ENCODE measurements around the gene NMRK1. TPM values are rescaled to one million over a fixed set of nuclear protein-coding genes. Genes with fewer than 3 reads are reported as not detected.

The NMRK1 gene
- total and polyA plus RNA-seq, 2 donors (not counting 1 experiment from before 2014, with no cell fraction given): 10.1 TPM

GRCh38 chr9:75109210-75109839 is 21.4 kb upstream of the NMRK1 start:
- Histone ChIP-seq H2AFZ (ENCODE audit: insufficient read depth, low read depth, low read length, poor library complexity, severe bottlenecking) (no peak overlapping the region), H4K20me1 (ENCODE audit: control insufficient read depth, insufficient read depth, low read length, poor library complexity, severe bottlenecking) (peaks cover 91% of the 10 kb centered on the region), H3K36me3 (replicated peaks in 1 of 2; ENCODE audit: control extremely low read depth in 1 of 2, control insufficient read depth in 1 of 2, extremely low read depth in 1 of 2, insufficient read depth in 2 of 2, low read length in 1 of 2) (peaks cover 0 to 16% of the 10 kb centered on the region in 2 experiments), H3K27me3 (replicated peaks in 1 of 4; ENCODE audit: control extremely low read depth in 1 of 4, control insufficient read depth in 3 of 4, insufficient read depth in 4 of 4, low read length in 3 of 4) (no peaks in the 10 kb centered on the region), H3K27ac (ENCODE audit: low read length in 2 of 2) (no peak overlapping the region), H3K4me1 (ENCODE audit: control insufficient read depth in 2 of 2, insufficient read depth in 2 of 2, low read length in 2 of 2) (peaks cover 5 to 16% of the 10 kb centered on the region in 2 donors), H3K9me3 (ENCODE audit: control extremely low read depth in 1 of 3, control insufficient read depth in 2 of 3, insufficient read depth in 1 of 3, low read length in 2 of 3) (no peaks in the 10 kb centered on the region), H3K79me2 (ENCODE audit: control insufficient read depth, insufficient read depth, low read length) (peaks cover 96% of the 10 kb centered on the region), H3K9ac (ENCODE audit: low read length) (no peak overlapping the region), H3K4me3 (ENCODE audit: control extremely low read depth in 1 of 5, extremely low read depth in 1 of 5, insufficient read depth in 1 of 5, low read depth in 2 of 5, low read length in 4 of 5) (no peak overlapping the region), H3K4me2 (replicated peaks; ENCODE audit: low read depth, low read length, poor library complexity, severe bottlenecking) (no peak overlapping the region)
- Mint-ChIP-seq H3K4me3 (no peak overlapping the region), H3K4me1 (peaks cover 62% of the 10 kb centered on the region), H3K27ac (no peak overlapping the region), H3K27me3 (no peaks in the 10 kb centered on the region), H3K9me3 (ENCODE audit: insufficient read depth) (no peaks in the 10 kb centered on the region)
- DNase-seq: no peak
- TF ChIP-seq CTCF (IDR thresholded peaks at IDR 0.05): no peak
- no peak for TF ChIP-seq EZH2 (IDR thresholded peaks at IDR 0.05; ENCODE audit: borderline replicate concordance, insufficient read depth, low read depth, low read length, poor library complexity, severe bottlenecking)
- POLR2A ChIA-PET: no interaction called here
- ATAC-seq (ENCODE audit: low read depth): no peak
- 87% methylated on average over 3 of the region's 7 CpGs for WGBS (ENCODE audit: insufficient coverage)
- CTCF ChIA-PET: no interaction called here
- intact Hi-C loops (cut with micrococcal nuclease): no loop called here

GRCh38 chr9:75108571-75108970 is 20.6 kb upstream of the NMRK1 start:
- Histone ChIP-seq H3K9me3 (ENCODE audit: control extremely low read depth in 1 of 3, control insufficient read depth in 2 of 3, insufficient read depth in 1 of 3, low read length in 2 of 3) (no peaks in the 10 kb centered on the region), H3K27me3 (replicated peaks in 1 of 4; ENCODE audit: control extremely low read depth in 1 of 4, control insufficient read depth in 3 of 4, insufficient read depth in 4 of 4, low read length in 3 of 4) (no peaks in the 10 kb centered on the region), H3K36me3 (replicated peaks in 1 of 2; ENCODE audit: control extremely low read depth in 1 of 2, control insufficient read depth in 1 of 2, extremely low read depth in 1 of 2, insufficient read depth in 2 of 2, low read length in 1 of 2) (peaks cover 0 to 20% of the 10 kb centered on the region in 2 experiments), H3K9ac (ENCODE audit: low read length) (no peak overlapping the region), H3K27ac (ENCODE audit: low read length in 2 of 2) (no peak overlapping the region), H3K4me2 (replicated peaks; ENCODE audit: low read depth, low read length, poor library complexity, severe bottlenecking) (no peak overlapping the region), H3K4me3 (ENCODE audit: control extremely low read depth in 1 of 5, extremely low read depth in 1 of 5, insufficient read depth in 1 of 5, low read depth in 2 of 5, low read length in 4 of 5) (no peak overlapping the region), H3K79me2 (ENCODE audit: control insufficient read depth, insufficient read depth, low read length) (peaks cover 97% of the 10 kb centered on the region), H4K20me1 (ENCODE audit: control insufficient read depth, insufficient read depth, low read length, poor library complexity, severe bottlenecking) (peaks cover 92% of the 10 kb centered on the region), H2AFZ (ENCODE audit: insufficient read depth, low read depth, low read length, poor library complexity, severe bottlenecking) (no peak overlapping the region), H3K4me1 (ENCODE audit: control insufficient read depth in 2 of 2, insufficient read depth in 2 of 2, low read length in 2 of 2) (peaks cover 5 to 16% of the 10 kb centered on the region in 2 donors)
- H3K4me1 Mint-ChIP-seq: peaks cover 56% of the 10 kb centered on the region
- WGBS (ENCODE audit: insufficient coverage): no CpG with 5 or more reads among the region's 4 CpGs
- no peaks in the 10 kb centered on the region for H3K27me3 Mint-ChIP-seq
- ChIA-PET POLR2A (no interaction called here), CTCF (no interaction called here)
- intact Hi-C loops (cut with micrococcal nuclease): no loop called here
- DNase-seq (no peak), ATAC-seq (ENCODE audit: low read depth) (no peak)
- H3K27ac Mint-ChIP-seq: peak overlapping the region; percentile 48
- TF ChIP-seq CTCF (IDR thresholded peaks at IDR 0.05): no peak
- no peak for TF ChIP-seq EZH2 (IDR thresholded peaks at IDR 0.05; ENCODE audit: borderline replicate concordance, insufficient read depth, low read depth, low read length, poor library complexity, severe bottlenecking)
- H3K9me3 Mint-ChIP-seq (ENCODE audit: insufficient read depth): no peaks in the 10 kb centered on the region
- H3K4me3 Mint-ChIP-seq: no peak overlapping the region
